ENCODE results near the gene TBC1D21.

TBC1D21 gene

GRCh38 chr15:73897441-73898261 is 24.3 kb downstream of the TBC1D21 start:
- peak; percentile 91 for ATAC-seq
- TF ChIP-seq CREB5 (CRISPR knock-in tag; IDR thresholded peaks at IDR 0.05; ENCODE audit: low read depth) (no peak), PPARA (CRISPR knock-in tag; IDR thresholded peaks at IDR 0.05; ENCODE audit: borderline replicate concordance) (no peak), TOX (CRISPR knock-in tag; IDR thresholded peaks at IDR 0.05; ENCODE audit: borderline replicate concordance) (no peak), ZNF8 (CRISPR knock-in tag; IDR thresholded peaks at IDR 0.05) (no peak), ZNF70 (CRISPR knock-in tag; IDR thresholded peaks at IDR 0.05) (no peak), ZFP3 (CRISPR knock-in tag; IDR thresholded peaks at IDR 0.05) (no peak), TSHZ2 (CRISPR knock-in tag; IDR thresholded peaks at IDR 0.05) (no peak)

- ATAC-seq: peak; percentile 31
- TF ChIP-seq ESRRG (CRISPR knock-in tag; IDR thresholded peaks at IDR 0.05): no peak
- no peak for TF ChIP-seq CSDC2 (CRISPR knock-in tag; IDR thresholded peaks at IDR 0.05)
- TF ChIP-seq OSR1 (CRISPR knock-in tag; IDR thresholded peaks at IDR 0.05): no peak
- TF ChIP-seq ARNTL (CRISPR knock-in tag; IDR thresholded peaks at IDR 0.05; ENCODE audit: borderline replicate concordance, low read depth): no peak
- TF ChIP-seq CSRNP3 (CRISPR knock-in tag; IDR thresholded peaks at IDR 0.05): no peak
- TF ChIP-seq POU6F1 (CRISPR knock-in tag; IDR thresholded peaks at IDR 0.05; ENCODE audit: borderline replicate concordance, low read depth): no peak
- no peak for TF ChIP-seq TOX (CRISPR knock-in tag; IDR thresholded peaks at IDR 0.05; ENCODE audit: borderline replicate concordance)
- TF ChIP-seq ZNF8 (CRISPR knock-in tag; IDR thresholded peaks at IDR 0.05): no peak
- TF ChIP-seq CREB5 (CRISPR knock-in tag; IDR thresholded peaks at IDR 0.05; ENCODE audit: low read depth): no peak
- TF ChIP-seq SNAI2 (CRISPR knock-in tag; IDR thresholded peaks at IDR 0.05): no peak
- TF ChIP-seq ZFP3 (CRISPR knock-in tag; IDR thresholded peaks at IDR 0.05): no peak
- no peak for TF ChIP-seq ZFP30 (CRISPR knock-in tag; IDR thresholded peaks at IDR 0.05)
- no peak for TF ChIP-seq BACH2 (CRISPR knock-in tag; IDR thresholded peaks at IDR 0.05; ENCODE audit: borderline replicate concordance)
- TF ChIP-seq PATZ1 (CRISPR knock-in tag; IDR thresholded peaks at IDR 0.05; ENCODE audit: borderline replicate concordance): no peak
- no peak for TF ChIP-seq ZC3H10 (CRISPR knock-in tag; IDR thresholded peaks at IDR 0.05)
- no peak for TF ChIP-seq ISL1 (CRISPR knock-in tag; IDR thresholded peaks at IDR 0.05)
- TF ChIP-seq TSHZ2 (CRISPR knock-in tag; IDR thresholded peaks at IDR 0.05): no peak
- TF ChIP-seq PPARA (CRISPR knock-in tag; IDR thresholded peaks at IDR 0.05; ENCODE audit: borderline replicate concordance): no peak
- no peak for TF ChIP-seq ZNF70 (CRISPR knock-in tag; IDR thresholded peaks at IDR 0.05)
- TF ChIP-seq TCF4 (CRISPR knock-in tag; IDR thresholded peaks at IDR 0.05; ENCODE audit: borderline replicate concordance): no peak
These were observed 26.1 kb downstream of the TBC1D21 start for GRCh38 chr15:73899197-73900094.

Data from SK-N-SH treated with all-trans-retinoic acid at 6 μM for 48 hours (cell line).